Measurements from ENCODE around the gene AOAH.

- TF ChIP-seq CTCF (IDR thresholded peaks at IDR 0.05; ENCODE audit: insufficient read depth, low read length) (no peak), REST (IDR thresholded peaks at IDR 0.05; ENCODE audit: insufficient replicate concordance, low read depth) (no peak)
Measured at GRCh38 chr7:36711256-36711655, 13.0 kb downstream of the AOAH start.
